Activated T-helper 2 cell treated with anti-CD3 and anti-CD28 coated beads, Interferon-gamma antibody, Interleukin-2, Interleukin-4, amounts not matched to agents 10 μg/mL and 5 μg/mL and 100 μg/mL, durations not matched to agents 14 hours and 24 hours and 36 hours (primary cell): ENCODE data around the gene TMEM234. TPM values are rescaled to one million over a fixed set of nuclear protein-coding genes. Genes with fewer than 3 reads are reported as not detected.

Source experiments
- DNase-seq: peaks from one replicate; pipeline ENCODE4 v3.0.0; 2021; ENCODE audit warnings: low spot score
- H3K27ac Mint-ChIP-seq: one replicate; pipeline ENCODE4 v1.8.0; 2021; ENCODE audit warnings: mixed read lengths
- H3K27me3 Mint-ChIP-seq: one replicate; pipeline ENCODE4 v1.8.0; 2021; ENCODE audit warnings: low read depth, mixed read lengths
- H3K36me3 Mint-ChIP-seq: one replicate; pipeline ENCODE4 v1.8.0; 2021; ENCODE audit warnings: low read depth, mixed read lengths
- H3K4me1 Mint-ChIP-seq: one replicate; pipeline ENCODE4 v1.8.0; 2021; ENCODE audit warnings: low read depth, mixed read lengths
- H3K4me3 Mint-ChIP-seq: one replicate; pipeline ENCODE4 v1.8.0; 2021; ENCODE audit warnings: low read depth, mild to moderate bottlenecking, moderate library complexity, mixed read lengths
- H3K9me3 Mint-ChIP-seq: one replicate; pipeline ENCODE4 v1.8.0; 2021; ENCODE audit warnings: mixed read lengths
- intact Hi-C: fragments of 100-400 bp; cut with micrococcal nuclease; formaldehyde crosslinking; loops from one replicate; pipeline ENCODE4 v1.15.1; 2023
- total RNA-seq: library from RNA; stranded (reverse); gene quantifications from 2 replicates; pipeline ENCODE4 v1.2.3, GENCODE V29; 2022

The TMEM234 gene
- total RNA-seq, 1 donor from 2014 or later, result 12.1 TPM

DNA sequence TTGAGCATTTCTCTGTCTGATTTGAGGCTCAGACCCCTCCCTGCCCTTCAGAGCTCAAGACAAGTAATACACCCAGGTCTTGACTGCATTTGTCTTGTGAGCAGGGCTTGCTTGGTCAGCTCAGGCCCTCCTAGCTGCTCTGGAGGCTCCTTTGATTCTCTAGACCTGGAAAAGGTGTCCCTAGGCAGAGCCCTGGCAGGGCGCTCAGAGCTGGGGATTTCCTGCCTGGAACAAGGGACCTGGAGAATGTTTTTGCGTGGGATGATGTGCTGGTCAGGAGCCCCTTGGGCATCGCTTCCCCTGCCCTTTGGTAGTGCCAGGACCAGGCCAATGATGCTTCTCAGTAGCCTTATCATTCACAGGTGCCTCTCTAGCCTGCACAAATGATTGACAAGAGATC, 26.6 kb downstream of the TMEM234 start:
- Mint-ChIP-seq H3K4me1 (peaks cover 62% of the 10 kb centered on the region), H3K27me3 (no peaks in the 10 kb centered on the region), H3K4me3 (no peak overlapping the region), H3K36me3 (peaks cover 77% of the 10 kb centered on the region), H3K9me3 (no peaks in the 10 kb centered on the region), H3K27ac (no peak overlapping the region)
- intact Hi-C loops, result no loop called here
- no peak for DNase-seq

DNA sequence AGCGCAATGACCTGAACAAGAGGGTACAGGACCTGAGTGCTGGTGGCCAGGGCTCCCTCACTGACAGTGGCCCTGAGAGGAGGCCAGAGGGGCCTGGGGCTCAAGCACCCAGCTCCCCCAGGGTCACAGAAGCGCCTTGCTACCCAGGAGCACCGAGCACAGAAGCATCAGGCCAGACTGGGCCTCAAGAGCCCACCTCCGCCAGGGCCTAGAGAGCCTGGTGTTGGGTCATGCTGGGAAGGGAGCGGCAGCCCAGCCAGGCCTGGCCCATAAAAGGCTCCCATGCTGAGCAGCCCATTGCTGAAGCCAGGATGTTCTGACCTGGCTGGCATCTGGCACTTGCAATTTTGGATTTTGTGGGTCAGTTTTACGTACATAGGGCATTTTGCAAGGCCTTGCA, 27.2 kb downstream of the TMEM234 start:
- H3K27ac Mint-ChIP-seq, result no peak overlapping the region
- peaks cover 83% of the 10 kb centered on the region for H3K36me3 Mint-ChIP-seq
- no peak overlapping the region for H3K4me3 Mint-ChIP-seq
- H3K9me3 Mint-ChIP-seq, result no peaks in the 10 kb centered on the region
- DNase-seq, result no peak
- no peaks in the 10 kb centered on the region for H3K27me3 Mint-ChIP-seq
- H3K4me1 Mint-ChIP-seq, result peaks cover 57% of the 10 kb centered on the region
- intact Hi-C loops, result no loop called here

DNA sequence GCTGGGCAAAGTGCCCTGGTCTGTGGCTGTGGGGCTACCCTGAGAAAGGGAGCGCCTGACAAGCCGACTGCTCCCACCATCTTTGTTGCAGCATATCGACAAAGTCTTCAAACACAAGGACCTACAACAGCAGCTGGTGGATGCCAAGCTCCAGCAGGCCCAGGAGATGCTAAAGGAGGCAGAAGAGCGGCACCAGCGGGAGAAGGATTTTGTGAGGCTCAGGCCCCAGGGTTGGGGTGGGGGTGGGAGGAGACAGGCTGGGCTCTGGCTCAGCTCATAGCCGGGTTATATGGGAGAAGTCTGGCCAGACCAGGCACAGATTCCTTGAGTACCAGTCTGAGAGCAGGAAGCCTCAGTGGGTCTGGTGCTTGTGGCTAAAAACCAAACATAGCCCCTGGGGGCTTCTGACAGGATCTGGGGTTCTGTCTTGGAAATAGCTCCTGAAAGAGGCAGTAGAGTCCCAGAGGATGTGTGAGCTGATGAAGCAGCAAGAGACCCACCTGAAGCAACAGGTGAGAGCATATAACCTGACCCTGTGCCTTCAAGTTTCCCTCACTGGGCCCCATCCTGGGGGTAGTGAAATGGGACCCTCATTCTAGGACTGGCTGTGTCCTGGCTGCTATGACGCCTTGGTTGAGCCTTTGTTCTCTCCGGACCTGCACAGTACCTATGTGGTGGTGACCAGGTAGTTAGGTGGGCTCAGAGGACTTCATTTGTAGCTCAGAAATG, 29.8 kb downstream of the TMEM234 start:
- Mint-ChIP-seq H3K9me3 (no peaks in the 10 kb centered on the region), H3K27me3 (no peaks in the 10 kb centered on the region), H3K4me3 (no peak overlapping the region), H3K4me1 (peaks cover 42% of the 10 kb centered on the region), H3K36me3 (peaks cover 95% of the 10 kb centered on the region), H3K27ac (no peak overlapping the region)
- intact Hi-C loops, result no loop called here
- no peak for DNase-seq

DNA sequence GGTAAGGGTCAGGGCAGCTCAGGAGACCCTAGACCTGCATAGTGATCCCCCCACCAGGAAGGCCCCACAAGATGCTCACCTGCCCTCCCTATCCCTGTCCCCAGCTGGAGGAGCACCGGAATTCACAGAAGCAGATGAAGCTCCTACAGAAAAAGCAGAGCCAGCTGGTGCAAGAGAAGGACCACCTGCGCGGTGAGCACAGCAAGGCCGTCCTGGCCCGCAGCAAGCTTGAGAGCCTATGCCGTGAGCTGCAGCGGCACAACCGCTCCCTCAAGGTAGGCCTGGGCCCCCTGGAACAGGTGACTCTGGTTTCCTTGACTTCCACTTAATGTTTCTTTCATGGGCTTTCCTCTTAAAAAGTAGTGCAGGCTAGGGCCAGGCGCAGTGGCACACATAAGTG, 34.3 kb downstream of the TMEM234 start:
- H3K36me3 Mint-ChIP-seq, result peaks cover 82% of the 10 kb centered on the region
- no peaks in the 10 kb centered on the region for H3K9me3 Mint-ChIP-seq
- H3K4me1 Mint-ChIP-seq, result peaks cover 28% of the 10 kb centered on the region
- intact Hi-C loops, result no loop called here
- H3K27ac Mint-ChIP-seq, result peak overlapping the region; percentile 19
- H3K27me3 Mint-ChIP-seq, result no peaks in the 10 kb centered on the region
- no peak overlapping the region for H3K4me3 Mint-ChIP-seq
- no peak for DNase-seq

DNA sequence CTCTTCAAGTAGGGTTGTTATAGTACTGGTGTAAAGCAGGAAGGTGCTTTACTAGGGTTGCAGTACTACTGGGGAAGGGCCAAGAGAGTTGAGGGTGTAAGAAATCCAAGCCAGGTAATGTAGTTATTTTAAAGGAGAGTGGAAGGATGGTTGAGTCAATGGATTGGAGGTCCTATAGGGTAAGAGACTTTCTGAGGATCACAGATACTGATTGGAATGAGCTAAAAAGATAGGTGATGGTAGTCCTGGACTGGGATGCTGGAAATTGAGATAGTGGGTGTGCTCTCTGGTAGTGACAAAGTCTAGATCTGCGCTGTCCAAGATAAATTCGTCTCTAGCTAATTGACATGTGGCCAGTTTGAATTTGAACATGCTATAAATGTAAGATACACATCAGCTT, 35.7 kb downstream of the TMEM234 start:
- no peak for DNase-seq
- Mint-ChIP-seq H3K4me3 (peak overlapping the region; percentile 49), H3K27ac (peak overlapping the region; percentile 77), H3K36me3 (peaks cover 82% of the 10 kb centered on the region), H3K27me3 (no peaks in the 10 kb centered on the region), H3K9me3 (no peaks in the 10 kb centered on the region), H3K4me1 (peaks cover 36% of the 10 kb centered on the region)
- intact Hi-C loops, result no loop called here

DNA sequence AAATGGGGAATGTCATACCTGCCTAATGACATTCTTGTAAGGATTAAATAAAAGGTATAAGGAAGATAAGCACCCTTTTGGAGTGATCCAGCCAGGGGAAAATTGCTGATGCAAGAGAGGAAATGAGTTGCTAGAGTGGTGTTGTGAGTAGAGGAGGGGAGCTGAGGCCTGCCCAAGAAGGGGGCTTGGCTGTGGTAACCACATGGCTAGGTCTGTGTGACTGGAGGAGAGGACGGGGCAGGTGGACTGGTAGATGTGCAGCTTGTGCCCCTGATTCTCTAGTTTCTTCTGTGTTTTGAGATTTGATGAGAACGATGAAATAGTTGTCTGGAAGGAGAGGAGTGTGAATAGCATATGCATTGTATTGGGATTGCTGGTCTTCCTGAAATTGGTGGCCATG, 36.1 kb downstream of the TMEM234 start:
- no peaks in the 10 kb centered on the region for H3K9me3 Mint-ChIP-seq
- no peaks in the 10 kb centered on the region for H3K27me3 Mint-ChIP-seq
- peak overlapping the region; percentile 77 for H3K27ac Mint-ChIP-seq
- peaks cover 82% of the 10 kb centered on the region for H3K36me3 Mint-ChIP-seq
- peaks cover 40% of the 10 kb centered on the region for H3K4me1 Mint-ChIP-seq
- no peak for DNase-seq
- H3K4me3 Mint-ChIP-seq, result peak overlapping the region; percentile 49
- intact Hi-C loops, result no loop called here

DNA sequence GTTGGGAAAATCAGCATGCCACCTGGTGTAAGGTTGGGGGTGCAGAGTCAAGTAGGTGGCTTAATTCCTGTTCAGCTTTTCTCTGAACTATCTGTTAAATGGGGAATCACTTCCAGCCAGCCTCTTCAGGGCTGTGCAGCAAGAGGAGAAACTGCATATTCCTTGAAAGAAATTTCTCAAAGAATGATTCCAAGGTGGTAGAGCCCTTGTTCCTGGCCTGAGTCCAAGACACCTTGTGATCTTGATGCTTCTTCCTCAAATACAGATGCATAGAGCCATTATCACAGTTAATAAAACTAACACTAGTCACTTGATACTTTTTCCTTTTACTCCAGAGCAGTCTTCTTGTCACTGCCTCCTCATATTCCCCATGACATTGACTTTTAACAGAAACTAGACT, 37.5 kb downstream of the TMEM234 start:
- DNase-seq, result no peak
- peak overlapping the region; percentile 66 for H3K4me3 Mint-ChIP-seq
- intact Hi-C loops, result loop anchor here (5.0 kb wide), 1 partner anchor 68 kb away; the partner anchor contains the start of gene LCK
- no peaks in the 10 kb centered on the region for H3K27me3 Mint-ChIP-seq
- peaks cover 82% of the 10 kb centered on the region for H3K36me3 Mint-ChIP-seq
- no peaks in the 10 kb centered on the region for H3K9me3 Mint-ChIP-seq
- H3K27ac Mint-ChIP-seq, result no peak overlapping the region
- peaks cover 47% of the 10 kb centered on the region for H3K4me1 Mint-ChIP-seq

DNA sequence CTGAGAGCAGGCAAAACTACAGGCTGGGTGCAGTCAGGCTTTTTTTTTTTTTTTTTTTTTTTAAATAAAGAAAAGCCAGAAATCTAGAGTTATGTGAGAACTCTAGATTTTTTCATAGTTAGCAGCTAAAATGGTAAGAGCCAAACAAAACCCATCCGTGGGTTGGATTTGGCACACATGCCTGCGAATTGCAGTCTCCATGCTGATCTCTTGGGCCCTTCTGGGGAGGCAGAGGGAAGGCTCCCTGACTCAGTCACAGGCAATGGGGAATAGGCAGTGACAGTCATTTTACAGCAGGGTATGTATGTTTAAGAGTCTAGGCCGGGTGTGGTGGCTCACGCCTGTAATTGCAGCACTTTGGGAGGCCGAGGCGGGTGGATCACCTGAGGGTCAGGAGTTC, 40.1 kb downstream of the TMEM234 start:
- Mint-ChIP-seq H3K27me3 (no peaks in the 10 kb centered on the region), H3K27ac (no peak overlapping the region), H3K9me3 (no peaks in the 10 kb centered on the region), H3K36me3 (peaks cover 58% of the 10 kb centered on the region), H3K4me3 (peak overlapping the region; percentile 97), H3K4me1 (peaks cover 48% of the 10 kb centered on the region)
- DNase-seq, result no peak
- intact Hi-C loops, result loop anchor here (5.0 kb wide), 1 partner anchor 70 kb away; the partner anchor contains the start of gene LCK

DNA sequence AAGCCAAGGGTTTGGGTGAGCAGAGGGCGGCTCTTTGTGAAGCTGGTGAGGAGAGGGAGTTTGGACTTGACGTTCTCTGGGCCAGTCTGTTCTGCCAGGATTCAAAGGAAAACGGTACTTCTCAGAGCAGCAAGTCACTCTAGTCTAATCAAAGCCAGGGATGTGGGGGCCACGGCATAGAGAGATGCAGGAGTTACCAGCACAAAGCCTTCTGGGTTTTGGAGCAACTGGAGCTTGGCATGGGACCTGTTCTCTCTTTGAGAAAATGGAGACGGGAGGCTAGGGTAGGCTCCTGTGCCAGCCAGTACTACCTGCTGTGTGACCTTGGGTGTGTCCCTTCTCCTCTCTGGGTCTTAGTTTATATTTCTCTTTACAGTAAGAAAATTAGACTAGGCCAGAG, 40.6 kb downstream of the TMEM234 start:
- peaks cover 47% of the 10 kb centered on the region for H3K4me1 Mint-ChIP-seq
- H3K4me3 Mint-ChIP-seq, result peak overlapping the region; percentile 97
- H3K9me3 Mint-ChIP-seq, result no peaks in the 10 kb centered on the region
- H3K27me3 Mint-ChIP-seq, result no peaks in the 10 kb centered on the region
- H3K27ac Mint-ChIP-seq, result peak overlapping the region; percentile 92
- DNase-seq, result no peak
- intact Hi-C loops, result loop anchor here (2.0 to 5.0 kb wide), 2 partner anchors 71 to 109 kb away; partner anchors contain the start of genes LCK and TMEM39B
- peaks cover 55% of the 10 kb centered on the region for H3K36me3 Mint-ChIP-seq

DNA sequence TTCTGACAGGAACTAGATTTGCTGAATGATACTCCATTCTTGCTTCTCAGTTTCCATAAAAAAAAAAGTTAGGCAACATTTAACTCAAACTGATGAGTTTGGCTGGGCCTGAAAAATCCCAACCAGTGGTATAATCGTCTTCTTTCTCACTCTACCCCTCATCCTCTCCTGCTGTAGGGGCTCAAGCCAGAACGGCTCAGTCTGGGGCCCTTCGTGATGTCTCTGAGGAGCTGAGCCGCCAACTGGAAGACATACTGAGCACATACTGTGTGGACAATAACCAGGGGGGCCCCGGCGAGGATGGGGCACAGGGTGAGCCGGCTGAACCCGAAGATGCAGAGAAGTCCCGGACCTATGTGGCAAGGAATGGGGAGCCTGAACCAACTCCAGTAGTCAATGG, 41.1 kb downstream of the TMEM234 start:
- peak overlapping the region; percentile 97 for H3K4me3 Mint-ChIP-seq
- peak overlapping the region; percentile 92 for H3K27ac Mint-ChIP-seq
- intact Hi-C loops, result loop anchor here (2.0 to 5.0 kb wide), 2 partner anchors 71 to 108 kb away; partner anchors contain the start of genes LCK and TMEM39B
- DNase-seq, result no peak
- peaks cover 42% of the 10 kb centered on the region for H3K4me1 Mint-ChIP-seq
- H3K27me3 Mint-ChIP-seq, result no peaks in the 10 kb centered on the region
- H3K9me3 Mint-ChIP-seq, result no peaks in the 10 kb centered on the region
- peaks cover 50% of the 10 kb centered on the region for H3K36me3 Mint-ChIP-seq

DNA sequence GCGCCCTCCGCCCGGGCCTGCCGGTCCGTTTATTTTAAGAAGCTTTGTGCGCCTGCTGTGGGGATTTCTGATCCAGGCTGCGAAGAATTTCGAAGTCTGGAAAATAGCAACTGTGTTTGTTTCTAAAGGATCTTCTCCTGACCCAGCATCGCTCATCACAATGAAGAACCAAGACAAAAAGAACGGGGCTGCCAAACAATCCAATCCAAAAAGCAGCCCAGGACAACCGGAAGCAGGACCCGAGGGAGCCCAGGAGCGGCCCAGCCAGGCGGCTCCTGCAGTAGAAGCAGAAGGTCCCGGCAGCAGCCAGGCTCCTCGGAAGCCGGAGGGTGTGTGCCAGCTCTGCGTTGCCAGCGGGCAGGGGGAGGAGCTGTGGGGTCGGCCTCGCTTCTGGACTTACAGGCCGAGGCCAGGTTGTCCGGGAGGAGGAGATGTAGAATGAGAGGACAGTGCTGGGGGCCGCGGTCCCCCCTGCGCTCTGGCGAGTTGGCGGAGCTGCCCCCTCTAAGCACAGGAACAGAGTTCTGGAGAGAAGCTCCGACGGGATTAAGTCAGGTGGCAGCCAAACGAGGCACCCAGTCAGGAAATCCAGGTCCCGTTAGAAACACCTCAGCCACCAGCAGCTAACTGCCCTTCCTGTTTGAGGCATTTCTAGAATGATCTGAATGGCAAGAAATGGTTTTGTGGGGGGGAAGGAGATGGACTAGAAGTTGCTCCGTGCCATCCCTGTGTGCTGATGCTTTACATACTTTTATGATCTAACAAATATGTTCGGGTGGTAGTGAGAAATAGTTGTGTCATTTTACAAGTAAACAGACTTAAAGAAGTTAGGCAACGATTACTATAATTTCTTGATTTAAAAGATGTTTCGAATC, 41.7 kb downstream of the TMEM234 start:
- peaks cover 48% of the 10 kb centered on the region for H3K36me3 Mint-ChIP-seq
- DNase-seq, result peak; percentile 31
- H3K4me1 Mint-ChIP-seq, result peaks cover 40% of the 10 kb centered on the region
- intact Hi-C loops, result loop anchor here (1.0 to 5.0 kb wide), 4 partner anchors 20 to 108 kb away; partner anchors contain the start of genes CCDC28B, LCK and TMEM39B
- no peaks in the 10 kb centered on the region for H3K9me3 Mint-ChIP-seq
- H3K27ac Mint-ChIP-seq, result peak overlapping the region; percentile 92
- peak overlapping the region; percentile 97 for H3K4me3 Mint-ChIP-seq
- H3K27me3 Mint-ChIP-seq, result no peaks in the 10 kb centered on the region

DNA sequence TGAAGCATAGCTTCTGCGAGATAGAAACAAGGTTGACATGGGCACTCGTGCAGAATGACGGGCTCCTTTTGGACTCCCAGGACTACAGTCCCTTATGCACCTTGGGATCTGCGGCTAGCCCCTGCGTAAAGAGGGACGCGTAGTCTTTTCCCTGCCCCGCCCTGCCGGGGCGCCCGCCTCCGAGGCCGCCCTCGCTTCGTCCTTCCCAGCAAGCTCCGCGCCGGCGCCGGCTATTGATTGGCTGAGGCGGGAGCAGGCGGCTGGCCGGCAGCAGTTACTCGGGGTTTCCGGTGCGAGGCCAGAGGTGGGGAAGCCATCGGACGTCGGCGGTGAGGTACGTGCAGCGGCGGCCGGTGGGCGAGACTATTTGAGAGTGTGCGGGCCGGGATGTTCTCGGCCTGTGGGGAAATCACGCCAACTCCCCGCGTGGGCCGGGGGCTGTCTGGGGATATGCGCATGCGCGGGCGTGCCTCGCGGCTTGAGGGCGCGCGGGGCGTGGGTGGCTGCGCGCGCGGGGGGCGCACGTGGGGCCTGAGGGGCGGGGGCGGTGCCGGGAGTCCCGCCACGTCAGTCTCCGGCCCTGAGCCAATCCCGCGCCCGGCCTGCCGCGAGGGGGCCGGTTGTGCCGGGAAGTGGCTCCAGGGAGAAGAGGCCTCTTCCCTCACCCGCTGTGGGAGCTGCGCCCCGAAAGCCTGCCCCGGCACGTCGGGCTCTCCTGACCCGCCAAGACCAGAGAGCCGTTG, 42.5 kb downstream of the TMEM234 start, which contains the start of gene TXLNA:
Gene TXLNA, plus strand, starts transcription at position 233 of the 743 bp plus-strand sequence. CDS start 671 bp downstream, outside the sequence.
- H3K27ac Mint-ChIP-seq, result peak within 1 kb of the TSS; percentile 98
- H3K36me3 Mint-ChIP-seq, result peaks cover 42% of the 10 kb centered on the region
- H3K9me3 Mint-ChIP-seq, result no peaks in the 10 kb centered on the region
- H3K4me3 Mint-ChIP-seq, result peak within 1 kb of the TSS; percentile 97
- peaks cover 34% of the 10 kb centered on the region for H3K4me1 Mint-ChIP-seq
- peak; percentile 87 for DNase-seq
- intact Hi-C loops, result loop anchor here (1.0 to 5.0 kb wide), 6 partner anchors 21 to 471 kb away; partner anchors contain the start of genes CCDC28B, KPNA6, LCK and RBBP4
- H3K27me3 Mint-ChIP-seq, result no peaks in the 10 kb centered on the region
